Measurements from ENCODE around the gene CYBRD1.

DNA sequence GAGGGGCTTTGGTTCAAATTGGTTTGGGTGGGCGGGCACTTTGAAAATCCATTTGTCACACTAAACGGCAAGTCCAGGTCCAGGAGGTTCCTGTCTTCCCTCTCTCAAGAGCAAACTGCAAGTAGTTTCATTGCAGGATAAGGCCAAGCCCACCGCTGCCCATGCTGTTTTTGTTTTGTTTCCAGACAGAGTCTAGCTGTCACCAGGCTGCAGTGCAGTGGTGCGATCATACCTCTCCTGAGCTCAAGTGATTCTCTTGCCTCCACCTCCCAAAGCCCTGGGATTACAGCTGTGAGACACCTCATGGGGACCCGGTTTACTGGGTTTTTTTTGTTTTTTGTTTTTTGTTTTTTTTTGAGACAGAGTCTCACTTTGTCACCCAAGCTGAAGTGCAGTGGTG is 1.8 kb upstream of the CYBRD1 start:
- TF ChIP-seq, protein P1, sequence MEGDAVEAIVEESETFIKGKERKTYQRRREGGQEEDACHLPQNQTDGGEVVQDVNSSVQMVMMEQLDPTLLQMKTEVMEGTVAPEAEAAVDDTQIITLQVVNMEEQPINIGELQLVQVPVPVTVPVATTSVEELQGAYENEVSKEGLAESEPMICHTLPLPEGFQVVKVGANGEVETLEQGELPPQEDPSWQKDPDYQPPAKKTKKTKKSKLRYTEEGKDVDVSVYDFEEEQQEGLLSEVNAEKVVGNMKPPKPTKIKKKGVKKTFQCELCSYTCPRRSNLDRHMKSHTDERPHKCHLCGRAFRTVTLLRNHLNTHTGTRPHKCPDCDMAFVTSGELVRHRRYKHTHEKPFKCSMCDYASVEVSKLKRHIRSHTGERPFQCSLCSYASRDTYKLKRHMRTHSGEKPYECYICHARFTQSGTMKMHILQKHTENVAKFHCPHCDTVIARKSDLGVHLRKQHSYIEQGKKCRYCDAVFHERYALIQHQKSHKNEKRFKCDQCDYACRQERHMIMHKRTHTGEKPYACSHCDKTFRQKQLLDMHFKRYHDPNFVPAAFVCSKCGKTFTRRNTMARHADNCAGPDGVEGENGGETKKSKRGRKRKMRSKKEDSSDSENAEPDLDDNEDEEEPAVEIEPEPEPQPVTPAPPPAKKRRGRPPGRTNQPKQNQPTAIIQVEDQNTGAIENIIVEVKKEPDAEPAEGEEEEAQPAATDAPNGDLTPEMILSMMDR (IDR thresholded peaks at IDR 0.05 in 4 of 5, conservative IDR thresholded peaks at IDR 0.05 in 1 of 5), result no peak
- TF ChIP-seq POLR2A (IDR thresholded peaks at IDR 0.05), result no peak

All from gastrocnemius medialis (tissue), 4 donors.